Astrocyte (in vitro differentiated cells and primary cell): ENCODE measurements around the gene KNDC1.

ENCODE experiments used
- CTCF ChIP-seq: IDR thresholded peaks from 2 replicates; pipeline ENCODE4 v1.5.1; 2011; ENCODE audit warnings: low read depth, mild to moderate bottlenecking, inconsistent platforms, low read length, moderate library complexity; ENCODE audit not compliant: insufficient read depth
- EZH2 ChIP-seq: IDR thresholded peaks from 2 replicates; pipeline ENCODE4 v1.6.1; 2012; ENCODE audit warnings: mild to moderate bottlenecking, low read length, inconsistent platforms; ENCODE audit not compliant: insufficient read depth

- TF ChIP-seq CTCF (no peak), EZH2 (no peak)
These were observed 47.6 kb downstream of the KNDC1 start for GRCh38 chr10:133207627-133208026.
